Activated CD4-positive, CD25-positive, alpha-beta regulatory T cell treated with anti-CD3 and anti-CD28 coated beads, Interleukin-2, amount 50 U/mL, for 16 hours (primary cell): Measurements from ENCODE around the gene NPTX1.

Experiments used
- DNase-seq: peaks from one replicate; pipeline ENCODE4 v3.0.0-alpha.2; 2020; ENCODE audit warnings: low read depth, low spot score

The NPTX1 gene

GRCh38 chr17:80428363-80428762 lies 48.0 kb downstream of the NPTX1 start:
- DNase-seq: no peak

GRCh38 chr17:80427366-80428282 lies 48.8 kb downstream of the NPTX1 start:
- no peak for DNase-seq

GRCh38 chr17:80426671-80427326 lies 49.6 kb downstream of the NPTX1 start:
- DNase-seq: peak; percentile 76

DNA sequence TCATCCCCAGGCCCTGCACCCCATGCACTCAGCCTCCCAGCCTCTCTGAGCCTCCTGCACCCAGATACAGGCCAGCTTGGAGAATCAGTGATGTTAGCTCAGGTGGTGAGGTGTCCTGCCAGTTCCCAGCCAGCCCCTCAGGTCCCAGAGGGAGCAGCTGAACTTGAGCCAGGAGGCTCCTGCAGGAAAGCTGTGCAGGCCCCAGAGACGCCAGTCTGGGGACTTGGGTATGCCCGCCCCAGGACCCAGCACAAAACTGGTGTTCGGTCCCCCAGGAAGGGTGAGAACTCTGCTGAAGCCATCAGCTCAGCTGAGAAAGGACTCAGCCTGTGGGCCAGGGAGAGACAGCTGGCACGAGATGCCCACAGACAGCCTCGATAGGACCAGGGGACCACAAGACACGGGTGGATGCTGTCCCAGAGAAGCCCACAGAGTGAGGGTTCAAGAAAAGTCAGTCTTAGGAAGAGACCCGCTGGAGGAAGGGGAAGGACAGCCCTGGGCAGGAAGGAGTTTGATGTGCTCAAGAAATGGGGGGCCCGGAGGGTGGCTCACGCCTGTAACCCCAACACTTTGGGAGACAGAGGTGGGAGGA lies 50.5 kb downstream of the NPTX1 start:
- no peak for DNase-seq

- no peak for DNase-seq
These were observed 51.3 kb downstream of the NPTX1 start for GRCh38 chr17:80424878-80425765.

GRCh38 chr17:80424261-80424660 lies 52.1 kb downstream of the NPTX1 start:
- DNase-seq: no peak

- no peak for DNase-seq
These were observed 52.7 kb downstream of the NPTX1 start for GRCh38 chr17:80423536-80424225.

- DNase-seq: no peak
These were observed 53.4 kb downstream of the NPTX1 start for GRCh38 chr17:80422981-80423380.

GRCh38 chr17:80422276-80422675 lies 54.1 kb downstream of the NPTX1 start:
- no peak for DNase-seq

GRCh38 chr17:80421381-80422090 lies 54.9 kb downstream of the NPTX1 start:
- no peak for DNase-seq

- DNase-seq: no peak
These were observed 57.2 kb downstream of the NPTX1 start for GRCh38 chr17:80419255-80419654.

DNA sequence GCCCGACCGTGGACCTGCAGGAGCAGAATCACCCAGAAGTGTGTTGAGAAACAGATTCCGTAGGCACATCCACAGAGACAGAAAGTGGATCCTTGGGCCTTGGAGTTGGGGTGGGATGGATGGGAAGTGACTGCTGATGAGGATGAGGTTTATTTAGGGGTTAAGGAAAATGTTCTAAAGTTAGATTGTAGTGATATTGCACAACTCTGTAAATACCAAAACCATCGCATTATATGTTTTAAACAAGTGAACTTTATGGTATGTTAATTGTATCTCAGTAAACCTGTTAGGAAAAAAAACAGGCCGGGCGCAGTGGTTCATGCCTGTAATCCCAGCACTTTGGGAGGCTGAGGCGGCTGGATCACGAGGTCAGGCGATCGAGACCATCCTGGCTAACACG lies 57.8 kb downstream of the NPTX1 start:
- no peak for DNase-seq
